Right ventricle myocardium superior (tissue), 1 donor: ENCODE data around the gene CAV2. TPM values are rescaled to one million over a fixed set of nuclear protein-coding genes. Genes with fewer than 3 reads are reported as not detected.

ENCODE experiments used
- ATAC-seq: fragments of 200-7000 bp; cut with Tn5 transposase; one replicate; pipeline ENCODE4 v1.9.1; 2020; ENCODE audit warnings: mild to moderate bottlenecking; ENCODE audit not compliant: poor library complexity
- DNase-seq: peaks from one replicate; pipeline ENCODE4 v3.0.0-alpha.2; 2020
- intact Hi-C: fragments of 100-400 bp; cut with DNase I; formaldehyde crosslinking; loops from one replicate; pipeline ENCODE4 v1.11.2; 2022
- total RNA-seq: library from RNA; stranded (reverse); fragmentation: NEBNext Ultra II Directional; extraction: Animal tissue kit (Norgen Biotek cat#: 25700); gene quantifications from one replicate; pipeline ENCODE4 v1.2.1, GENCODE V29; 2021
- donor health status: DM: no; HTN: yes; CAD: no; lungs with severe emphysema.

The CAV2 gene
- total RNA-seq, 1 donor from 2014 or later = 183 TPM

GRCh38 chr7:116554911-116555310, 55.4 kb downstream of the CAV2 start:
- ATAC-seq = no peak

GRCh38 chr7:116557066-116557585, 57.6 kb downstream of the CAV2 start:
- no peak for DNase-seq
- no peak for ATAC-seq
- intact Hi-C loops = no loop called here

More at GRCh38 chr7:116554911-116555310, 55.4 kb downstream of the CAV2 start:
- no peak for DNase-seq
- intact Hi-C loops = no loop called here

GRCh38 chr7:116557901-116558300, 58.4 kb downstream of the CAV2 start:
- intact Hi-C loops = no loop called here
- ATAC-seq = no peak
- DNase-seq = no peak

Other genes starting within 250 kb of the CAV2 start
- 300 TPM for gene CAV1, start 25.3 kb downstream of the CAV2 start, total RNA-seq
- gene MET, start 172.5 kb downstream of the CAV2 start, total RNA-seq = 14.3 TPM